ENCODE results near the gene RNU6-1.

The RNU6-1 gene

DNA sequence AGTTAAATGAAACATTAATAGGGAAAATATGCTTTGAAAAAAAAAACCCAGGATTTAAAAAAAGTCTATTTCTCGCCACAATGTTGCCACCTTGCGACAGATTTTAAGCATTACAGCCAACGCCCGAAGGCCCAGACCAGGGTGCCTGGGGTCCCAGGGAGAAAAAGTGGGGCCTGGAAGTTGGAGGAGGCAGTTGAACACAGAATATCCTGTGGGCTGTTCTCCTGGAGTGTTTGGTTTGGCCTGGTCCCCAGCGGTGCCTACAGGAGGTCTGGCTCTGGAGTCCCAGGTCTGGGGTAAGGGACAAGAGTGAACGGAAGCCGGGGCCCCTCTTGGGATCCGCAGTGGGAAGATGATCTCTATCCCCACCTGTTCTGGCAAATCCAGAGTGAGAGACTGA lies 3.4 kb downstream of the RNU6-1 start:
- intact Hi-C loops (cut with DNase I) = loop anchor here (5.0 kb wide), 1 partner anchor 379 kb away; no protein-coding TSS in a partner anchor
- DNase-seq = peak in 35 of 42 donors; percentile 19 to 85 (median 53)

DNA sequence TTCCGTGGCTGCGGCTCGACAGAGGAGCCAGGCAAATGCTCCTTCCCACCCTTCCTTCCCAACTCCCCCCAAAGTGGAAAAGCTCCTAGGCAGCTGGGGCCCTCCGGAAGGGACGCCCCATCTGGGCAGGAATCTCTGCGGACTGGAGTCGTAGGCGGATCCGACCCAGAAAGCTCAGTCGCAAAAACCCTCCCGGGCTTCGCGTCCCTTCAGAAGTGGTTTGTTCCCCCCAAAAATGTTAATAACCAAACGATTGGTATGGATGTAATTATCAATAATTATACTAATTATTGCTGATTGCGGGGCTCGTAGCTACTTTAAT lies 3.8 kb downstream of the RNU6-1 start:
- DNase-seq = peak in 1 of 42 donors; percentile 43
- intact Hi-C loops (cut with DNase I) = loop anchor here (5.0 kb wide), 1 partner anchor 379 kb away; no protein-coding TSS in a partner anchor

DNA sequence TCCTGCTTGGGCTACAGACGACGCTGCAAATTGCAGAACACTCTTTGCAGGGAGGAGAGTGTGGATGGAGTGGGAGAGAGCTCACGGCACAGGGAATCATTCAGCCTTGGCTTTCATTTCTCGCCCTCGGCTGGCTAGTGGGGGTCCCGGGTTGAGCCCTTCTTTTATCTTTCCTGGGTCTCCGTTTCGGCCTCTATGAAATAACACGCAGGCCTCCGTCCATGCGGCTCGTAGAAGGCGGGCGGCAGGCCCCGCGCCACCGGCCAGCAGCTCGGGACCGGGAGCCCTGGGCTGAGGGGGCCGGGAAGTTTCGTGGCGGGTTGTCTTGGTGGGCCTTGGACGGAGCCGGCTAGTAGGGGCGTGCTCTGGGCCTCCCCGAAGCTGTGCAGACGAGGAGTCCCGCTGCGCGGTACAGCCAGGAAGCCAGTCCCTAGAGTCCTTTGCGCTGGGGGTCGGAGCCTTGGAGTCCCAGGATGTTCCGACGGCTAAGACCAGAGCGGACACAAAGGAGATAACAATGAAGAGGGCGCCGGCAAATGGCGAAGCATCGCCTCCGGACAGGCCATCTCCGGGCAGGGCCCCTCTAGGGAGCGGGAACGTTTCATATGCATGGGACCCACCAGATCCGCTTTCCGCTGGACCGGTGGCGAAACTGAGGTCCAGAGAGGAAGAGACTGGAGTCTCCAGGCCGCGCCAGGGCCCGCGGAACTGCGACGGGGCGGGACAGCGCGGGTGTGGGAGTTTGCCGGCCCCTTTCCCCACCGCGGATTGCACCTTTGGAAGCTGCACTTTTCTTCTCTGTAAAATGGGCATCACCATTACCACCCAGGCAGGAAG lies 4.3 kb downstream of the RNU6-1 start:
- DNase-seq = peak in 2 of 42 donors; percentile 34 to 42
- intact Hi-C loops (cut with DNase I) = loop anchor here (5.0 kb wide), 1 partner anchor 378 kb away; no protein-coding TSS in a partner anchor

GRCh38 chr15:67834581-67835296 lies 5.1 kb downstream of the RNU6-1 start:
- peak in 1 of 42 donors; percentile 36 for DNase-seq
- intact Hi-C loops (cut with DNase I) = loop anchor here (5.0 kb wide), 2 partner anchors 312 to 377 kb away; partner anchors contain the start of gene C15orf61

DNA sequence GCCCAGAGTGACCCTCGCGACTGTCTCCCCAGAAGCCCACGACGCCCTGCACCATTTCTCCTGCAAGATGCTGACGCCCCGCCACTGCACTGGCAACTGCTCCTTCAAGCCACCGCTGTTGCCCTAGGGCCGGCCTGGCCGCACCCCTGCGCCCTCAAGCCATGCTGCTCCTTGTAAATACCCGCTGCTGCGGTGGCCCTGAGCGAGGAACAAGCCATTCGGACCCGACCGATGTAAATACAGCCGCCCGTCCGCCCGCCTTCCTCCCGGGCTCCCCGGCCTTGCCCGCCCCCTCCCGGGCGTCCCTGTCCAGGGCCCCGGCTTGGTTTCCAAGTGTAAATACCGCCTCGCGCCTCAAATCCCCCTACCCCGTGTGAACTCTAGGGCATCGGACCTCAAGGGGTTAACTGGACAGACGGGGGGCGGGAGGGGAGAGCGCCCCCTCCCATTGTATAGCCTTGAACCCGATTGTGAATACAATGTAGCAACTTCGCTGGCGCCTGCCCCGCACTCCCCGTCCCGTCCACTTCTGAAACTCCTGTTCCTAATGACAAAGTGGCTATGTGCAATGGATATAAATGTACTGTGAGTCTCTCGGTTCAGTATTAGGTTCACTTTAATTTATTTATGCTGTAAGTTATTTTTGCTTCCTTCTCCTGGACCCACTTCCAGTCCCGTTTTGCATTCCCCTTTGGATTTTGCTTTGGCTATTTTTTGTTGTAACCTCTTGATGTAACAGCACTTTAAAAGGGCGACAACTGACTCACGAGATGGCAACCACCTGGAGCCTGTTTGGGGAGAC lies 5.9 kb downstream of the RNU6-1 start:
- peak in 8 of 42 donors; percentile 18 to 58 (median 46) for DNase-seq
- intact Hi-C loops (cut with DNase I) = loop anchor here (5.0 kb wide), 1 partner anchor 312 kb away; the partner anchor contains the start of gene C15orf61

DNA sequence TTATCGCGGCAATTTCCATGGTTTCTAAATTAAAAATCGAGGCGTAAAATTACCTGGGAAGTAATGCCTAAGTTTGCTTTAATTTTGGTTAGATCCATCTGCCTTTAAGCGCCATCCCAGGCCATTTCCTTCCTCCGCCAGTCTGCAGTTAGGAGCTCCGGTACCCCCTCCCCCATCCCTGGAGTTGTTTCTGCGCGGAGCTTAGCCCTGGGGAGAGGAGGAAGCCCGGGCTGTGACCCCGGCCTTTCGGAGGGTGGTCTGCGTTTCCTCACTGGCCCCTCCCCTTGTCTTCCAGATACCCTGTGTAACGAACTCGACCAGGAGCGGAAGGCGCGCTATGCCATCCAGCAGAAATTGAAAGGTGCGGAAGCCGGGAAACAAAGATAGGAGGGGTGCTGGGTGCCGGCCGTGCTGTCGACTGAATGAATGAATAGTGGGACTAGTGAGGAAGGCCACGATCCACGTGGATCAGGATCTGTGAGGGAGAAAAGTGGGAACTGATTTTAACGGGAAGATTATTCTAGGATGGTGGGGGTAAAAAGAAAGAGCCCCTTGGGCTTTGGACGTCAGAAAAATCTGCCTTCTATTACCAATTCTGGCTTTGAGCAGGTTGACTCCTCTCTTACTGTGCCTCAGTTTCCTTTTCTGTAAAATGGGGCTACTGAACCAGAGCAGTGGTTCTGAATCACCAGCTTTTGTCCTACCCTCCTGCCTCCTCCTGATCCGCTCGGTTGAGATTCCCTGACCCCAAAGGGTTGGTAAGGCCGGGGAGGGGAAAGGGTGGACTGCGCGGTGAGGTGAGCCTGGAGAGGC lies 6.7 kb downstream of the RNU6-1 start:
- intact Hi-C loops (cut with DNase I) = loop anchor here (5.0 kb wide), 1 partner anchor 311 kb away; the partner anchor contains the start of gene C15orf61
- DNase-seq = peak in 2 of 42 donors; percentile 18 to 32

DNA sequence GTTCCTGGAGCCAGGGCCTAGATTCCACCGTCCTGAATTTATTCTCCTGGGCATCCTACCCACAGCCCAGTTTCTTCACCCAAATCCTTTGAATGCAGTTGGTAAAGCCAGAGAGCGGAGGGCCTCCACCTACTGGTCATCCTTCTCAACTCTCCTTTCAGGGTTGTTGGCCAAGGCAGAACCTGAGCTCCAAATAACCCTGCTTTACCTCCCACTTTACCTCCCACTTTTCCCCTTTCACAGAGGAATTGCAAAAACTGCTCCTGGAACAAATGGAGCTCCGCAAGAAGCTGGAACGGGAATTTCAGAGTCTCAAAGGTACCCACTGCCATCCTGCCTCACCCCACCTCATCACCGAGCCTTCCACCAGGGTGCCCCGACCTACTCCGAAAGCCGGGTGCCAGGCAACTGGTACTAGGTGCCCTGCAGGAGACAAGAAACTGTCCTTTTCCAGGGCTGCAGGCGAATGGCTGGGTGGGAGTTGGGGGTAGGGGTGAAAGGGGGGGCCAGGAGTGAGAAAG lies 7.8 kb downstream of the RNU6-1 start:
- intact Hi-C loops (cut with DNase I) = loop anchor here (5.0 kb wide), 1 partner anchor 310 kb away; the partner anchor contains the start of gene C15orf61
- DNase-seq = peak in 1 of 42 donors; percentile 37

DNA sequence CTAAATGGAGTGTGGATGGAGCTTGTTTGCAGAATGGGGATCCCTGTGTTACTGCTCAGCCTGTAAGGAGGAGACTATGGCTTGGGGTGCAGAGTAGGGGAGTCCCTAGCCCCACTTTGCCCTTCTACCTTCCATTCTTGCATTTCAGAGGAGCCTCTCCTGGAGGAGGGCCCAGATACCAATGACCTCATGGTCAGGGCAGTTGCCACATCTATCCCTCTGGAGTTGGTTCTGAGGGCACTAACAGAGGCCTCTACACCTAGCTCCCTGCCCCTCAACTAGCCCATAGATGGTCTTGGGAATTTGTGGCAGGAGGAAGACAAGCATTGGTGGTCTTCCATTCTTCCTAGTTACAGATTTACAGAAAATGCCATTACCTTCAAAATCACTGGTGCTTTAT lies 8.5 kb downstream of the RNU6-1 start:
- intact Hi-C loops (cut with DNase I) = loop anchor here (5.0 kb wide), 1 partner anchor 309 kb away; the partner anchor contains the start of gene C15orf61
- no peak for DNase-seq

GRCh38 chr15:67829647-67830504 lies 10.0 kb downstream of the RNU6-1 start:
- intact Hi-C loops (cut with DNase I) = loop anchor here (5.0 kb wide), 1 partner anchor 308 kb away; the partner anchor contains the start of gene C15orf61
- DNase-seq = peak in 1 of 42 donors; percentile 34

GRCh38 chr15:67828969-67829646 lies 10.7 kb downstream of the RNU6-1 start:
- peak in 2 of 42 donors; percentile 2 to 18 for DNase-seq
- intact Hi-C loops (cut with DNase I) = no loop called here

GRCh38 chr15:67828278-67828968 lies 11.4 kb downstream of the RNU6-1 start:
- intact Hi-C loops (cut with DNase I) = no loop called here
- peak in 2 of 42 donors; percentile 3 to 40 for DNase-seq

DNA sequence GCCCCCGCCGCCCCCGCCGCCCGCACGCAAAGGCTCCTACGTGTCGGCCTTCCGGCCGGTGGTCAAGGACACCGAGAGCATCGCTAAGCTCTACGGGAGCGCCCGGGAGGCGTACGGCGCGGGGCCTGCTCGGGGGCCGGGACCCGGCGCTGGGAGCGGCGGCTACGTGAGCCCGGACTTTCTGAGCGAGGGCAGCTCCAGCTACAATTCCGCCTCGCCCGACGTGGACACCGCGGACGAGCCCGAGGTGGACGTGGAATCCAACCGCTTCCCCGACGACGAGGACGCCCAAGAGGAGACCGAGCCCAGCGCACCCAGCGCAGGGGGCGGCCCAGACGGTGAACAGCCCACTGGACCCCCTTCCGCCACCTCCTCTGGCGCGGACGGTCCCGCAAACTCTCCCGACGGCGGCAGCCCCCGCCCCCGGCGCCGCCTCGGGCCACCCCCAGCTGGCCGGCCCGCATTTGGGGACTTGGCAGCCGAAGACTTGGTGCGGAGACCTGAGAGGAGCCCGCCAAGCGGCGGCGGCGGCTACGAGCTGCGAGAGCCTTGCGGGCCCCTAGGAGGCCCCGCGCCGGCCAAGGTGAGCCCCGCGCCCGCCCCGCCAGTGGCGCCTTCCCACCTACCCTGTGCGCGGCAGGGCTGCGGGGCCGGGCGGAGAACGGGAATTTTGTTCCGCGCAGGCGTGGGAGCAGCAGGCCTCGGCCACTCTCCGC lies 12.1 kb downstream of the RNU6-1 start:
- peak in 2 of 42 donors; percentile 4 to 33 for DNase-seq
- intact Hi-C loops (cut with DNase I) = no loop called here

DNA sequence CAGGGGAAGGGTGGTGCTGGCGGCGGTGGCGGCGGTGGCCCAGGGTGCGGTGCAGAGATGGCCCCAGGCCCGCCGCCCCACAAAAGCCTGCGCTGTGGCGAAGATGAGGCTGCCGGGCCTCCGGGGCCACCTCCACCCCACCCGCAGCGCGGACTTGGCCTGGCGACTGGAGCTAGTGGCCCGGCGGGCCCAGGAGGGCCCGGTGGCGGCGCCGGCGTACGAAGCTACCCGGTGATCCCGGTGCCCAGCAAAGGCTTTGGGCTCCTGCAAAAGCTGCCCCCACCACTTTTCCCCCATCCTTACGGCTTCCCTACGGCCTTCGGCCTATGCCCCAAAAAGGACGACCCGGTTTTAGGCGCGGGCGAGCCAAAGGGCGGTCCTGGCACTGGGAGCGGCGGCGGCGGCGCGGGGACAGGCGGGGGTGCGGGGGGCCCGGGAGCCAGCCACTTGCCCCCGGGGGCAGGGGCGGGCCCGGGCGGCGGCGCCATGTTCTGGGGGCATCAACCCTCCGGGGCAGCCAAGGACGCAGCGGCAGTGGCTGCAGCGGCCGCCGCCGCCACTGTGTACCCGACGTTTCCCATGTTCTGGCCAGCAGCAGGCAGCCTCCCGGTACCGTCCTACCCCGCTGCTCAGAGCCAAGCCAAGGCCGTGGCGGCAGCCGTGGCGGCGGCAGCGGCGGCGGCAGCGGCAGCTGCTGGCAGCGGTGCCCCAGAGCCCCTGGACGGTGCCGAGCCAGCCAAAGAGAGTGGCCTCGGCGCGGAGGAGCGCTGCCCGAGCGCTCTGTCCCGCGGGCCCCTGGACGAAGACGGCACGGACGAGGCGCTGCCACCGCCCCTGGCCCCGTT lies 12.9 kb downstream of the RNU6-1 start:
- DNase-seq = peak in 2 of 42 donors; percentile 9 to 28
- intact Hi-C loops (cut with DNase I) = no loop called here

Data from head of caudate nucleus (tissue), 42 donors.